ENCODE results near the gene NRG2. TPM values are rescaled to one million over a fixed set of nuclear protein-coding genes. Genes with fewer than 3 reads are reported as not detected.

Gene NRG2
- total RNA-seq, 4 donors from 2014 or later, result 2.5 to 21.2 (median 4.5) TPM; not detected in 1

DNA sequence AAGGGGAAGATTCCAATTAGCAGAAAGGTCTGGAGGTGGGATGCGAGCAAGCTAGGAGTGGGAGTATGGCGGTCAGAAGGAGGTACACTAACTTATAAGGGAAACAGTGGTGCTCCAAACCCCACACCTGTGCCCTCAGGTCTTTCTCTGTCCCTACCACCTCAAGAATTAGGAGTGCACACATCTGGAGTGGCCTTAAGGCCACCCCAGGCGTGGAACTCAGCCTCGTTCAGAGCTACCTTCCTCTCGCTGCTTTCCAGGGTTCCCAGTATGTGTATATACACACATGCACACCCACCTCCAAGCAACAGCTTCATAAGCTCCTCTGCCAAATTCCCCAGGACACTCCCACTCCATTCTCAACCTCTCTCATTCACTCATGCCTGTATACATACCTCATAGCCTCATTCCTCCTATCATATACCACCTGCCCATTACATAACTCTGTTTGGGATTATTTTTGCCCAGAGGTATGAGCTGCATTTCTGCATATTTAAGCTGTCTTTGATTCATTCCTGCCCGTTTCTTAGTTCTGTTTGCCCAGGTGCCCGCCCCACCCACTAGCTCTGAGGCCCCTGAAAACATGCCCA, 128.8 kb downstream of the NRG2 start:
- Histone ChIP-seq H3K4me1 (no peaks in the 10 kb centered on the region), H3K9me3 (no peaks in the 10 kb centered on the region), H3K27ac (no peak overlapping the region), H3K4me3 (no peak overlapping the region), H3K36me3 (no peaks in the 10 kb centered on the region), H3K27me3 (no peaks in the 10 kb centered on the region)
- intact Hi-C loops (cut with DNase I; ENCODE audit: low total_unique reads), result no loop called here
- TF ChIP-seq CTCF (IDR thresholded peaks at IDR 0.05), result no peak
- no peak for TF ChIP-seq POLR2A (IDR thresholded peaks at IDR 0.05)
- DNase-seq, result no peak

DNA sequence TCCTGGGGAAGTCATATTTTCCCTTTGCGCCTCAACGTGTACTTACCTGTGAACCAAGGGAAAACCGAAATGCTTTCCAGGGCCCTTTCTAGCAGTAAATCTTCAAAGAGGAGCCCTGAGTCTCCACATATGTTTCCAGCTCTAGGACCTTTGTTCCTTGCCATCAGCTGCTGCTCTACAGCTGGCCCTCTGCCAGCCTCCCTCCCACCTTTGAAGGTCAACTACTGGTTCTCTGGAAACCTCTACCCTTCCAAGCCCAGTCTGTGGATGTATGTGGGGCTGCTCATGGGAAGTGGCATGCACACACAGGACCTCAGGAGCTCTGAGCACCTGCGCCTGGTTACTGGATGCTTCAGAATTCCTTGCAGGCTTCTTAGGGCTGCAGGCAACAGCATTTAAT, 130.3 kb downstream of the NRG2 start:
- intact Hi-C loops (cut with DNase I; ENCODE audit: low total_unique reads), result no loop called here
- DNase-seq, result no peak
- Histone ChIP-seq H3K36me3 (no peaks in the 10 kb centered on the region), H3K27me3 (no peaks in the 10 kb centered on the region), H3K4me3 (no peak overlapping the region), H3K27ac (no peak overlapping the region), H3K4me1 (no peaks in the 10 kb centered on the region), H3K9me3 (no peaks in the 10 kb centered on the region)
- TF ChIP-seq POLR2A (IDR thresholded peaks at IDR 0.05) (no peak), CTCF (IDR thresholded peaks at IDR 0.05) (no peak)

GRCh38 chr5:139912158-139912557, 130.9 kb downstream of the NRG2 start:
- DNase-seq, result no peak
- H3K9me3 ChIP-seq, result no peaks in the 10 kb centered on the region
- H3K27me3 ChIP-seq, result no peaks in the 10 kb centered on the region
- no peaks in the 10 kb centered on the region for H3K36me3 ChIP-seq
- TF ChIP-seq CTCF (IDR thresholded peaks at IDR 0.05), result no peak
- TF ChIP-seq POLR2A (IDR thresholded peaks at IDR 0.05), result no peak
- intact Hi-C loops (cut with DNase I; ENCODE audit: low total_unique reads), result no loop called here
- H3K27ac ChIP-seq, result no peak overlapping the region
- H3K4me1 ChIP-seq, result no peaks in the 10 kb centered on the region
- H3K4me3 ChIP-seq, result no peak overlapping the region

DNA sequence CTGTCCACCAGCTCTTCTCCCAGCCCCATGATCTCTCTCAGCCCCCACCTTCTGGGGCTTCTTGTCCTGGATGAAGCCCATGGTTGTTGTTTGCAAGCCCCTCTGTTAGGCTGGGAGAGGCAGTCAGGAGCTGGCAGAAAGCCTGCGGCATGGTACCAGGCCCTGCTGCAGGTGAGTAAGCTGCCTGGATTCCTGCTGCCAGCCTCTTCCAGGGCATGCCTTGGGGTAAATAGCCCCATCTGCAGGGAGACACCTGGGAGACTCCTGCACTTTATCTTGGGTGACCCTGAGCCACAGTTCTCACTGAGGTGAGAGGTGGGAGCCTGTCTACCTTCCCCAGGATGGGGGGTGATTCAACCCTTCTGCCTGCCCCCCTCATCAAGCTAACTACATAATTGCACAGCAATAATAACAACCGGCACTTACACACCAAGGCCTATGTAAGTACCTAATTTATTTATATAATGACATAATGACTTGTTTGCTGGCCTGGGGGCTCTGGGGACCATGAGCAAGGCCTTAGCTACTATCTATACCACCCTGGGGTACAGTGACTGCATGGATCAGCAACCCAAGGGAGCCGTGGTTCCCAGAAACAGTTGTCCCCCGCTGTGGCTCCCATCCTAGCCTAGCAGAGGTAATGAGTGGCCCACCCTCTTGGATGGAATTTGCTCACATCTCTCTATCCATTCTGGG, 131.5 kb downstream of the NRG2 start:
- Histone ChIP-seq H3K9me3 (no peaks in the 10 kb centered on the region), H3K27ac (no peak overlapping the region), H3K4me3 (no peak overlapping the region), H3K27me3 (no peaks in the 10 kb centered on the region), H3K36me3 (no peaks in the 10 kb centered on the region), H3K4me1 (no peaks in the 10 kb centered on the region)
- DNase-seq, result no peak
- intact Hi-C loops (cut with DNase I; ENCODE audit: low total_unique reads), result no loop called here
- TF ChIP-seq POLR2A (IDR thresholded peaks at IDR 0.05), result no peak
- TF ChIP-seq CTCF (IDR thresholded peaks at IDR 0.05), result no peak

- Histone ChIP-seq H3K4me3 (no peak overlapping the region), H3K36me3 (no peaks in the 10 kb centered on the region), H3K27me3 (no peaks in the 10 kb centered on the region), H3K4me1 (no peaks in the 10 kb centered on the region), H3K9me3 (no peaks in the 10 kb centered on the region), H3K27ac (no peak overlapping the region)
- no peak for DNase-seq
- intact Hi-C loops (cut with DNase I; ENCODE audit: low total_unique reads), result no loop called here
- TF ChIP-seq POLR2A (IDR thresholded peaks at IDR 0.05), result no peak
- TF ChIP-seq CTCF (IDR thresholded peaks at IDR 0.05), result no peak
Observed at GRCh38 chr5:139910901-139911300, 132.2 kb downstream of the NRG2 start.

All from uterus (tissue), 4 donors.